GM23338 (cell line): ENCODE measurements around the gene SLC16A11. TPM values are rescaled to one million over a fixed set of nuclear protein-coding genes. Genes with fewer than 3 reads are reported as not detected.
"Not testable (repeated sequence)": the region's sequence is repeated elsewhere in the genome, so short reads cannot be mapped to it uniquely, and the experiment has no call there.

Source experiments
- ATAC-seq: fragments of 200-7000 bp; cut with Tn5 transposase; 3 replicates; pipeline ENCODE4 v1.9.1; 2020
- DNase-seq: peaks from one replicate; pipeline ENCODE4 v3.0.0-alpha.2; 2015; ENCODE audit warnings: low spot score
- H2AFZ ChIP-seq: fragments of 200-600 bp; sonication (generic); 2 replicates; pipeline ENCODE4 v1.8.0; 2016; ENCODE audit warnings: antibody characterized with exemption, mild to moderate bottlenecking, moderate library complexity
- H3F3A ChIP-seq: fragments of 200-600 bp; sonication (generic); replicated peaks from 2 replicates; pipeline ENCODE4 v1.8.0; 2017; ENCODE audit warnings: antibody characterized with exemption, mixed run types, low read depth
- H3K27ac ChIP-seq: fragments of 200-600 bp; sonication (generic); 2 replicates; pipeline ENCODE4 v1.6.1; 2016; ENCODE audit warnings: low read depth
- H3K27me3 ChIP-seq: fragments of 200-600 bp; sonication (generic); 2 replicates; pipeline ENCODE4 v1.8.0; 2016; ENCODE audit warnings: mild to moderate bottlenecking, mixed run types, moderate library complexity; ENCODE audit not compliant: insufficient read depth
- H3K36me3 ChIP-seq: fragments of 200-600 bp; sonication (generic); 2 replicates; pipeline ENCODE4 v1.8.0; 2016; ENCODE audit warnings: mild to moderate bottlenecking; ENCODE audit not compliant: insufficient read depth
- H3K4me1 ChIP-seq: fragments of 200-600 bp; sonication (generic); 2 replicates; pipeline ENCODE4 v1.8.0; 2016; ENCODE audit warnings: mild to moderate bottlenecking, moderate library complexity; ENCODE audit not compliant: insufficient read depth
- H3K4me2 ChIP-seq: fragments of 200-600 bp; sonication (generic); 2 replicates; pipeline ENCODE4 v1.7.1; 2017; ENCODE audit warnings: mixed run types
- H3K4me3 ChIP-seq: fragments of 200-600 bp; sonication (generic); 2 replicates; pipeline ENCODE4 v1.6.1; 2016; ENCODE audit warnings: mixed run types
- H3K79me2 ChIP-seq: fragments of 200-600 bp; sonication (generic); replicated peaks from 2 replicates; pipeline ENCODE4 v1.8.0; 2017; ENCODE audit warnings: mild to moderate bottlenecking; ENCODE audit not compliant: insufficient read depth
- H3K9me2 ChIP-seq: fragments of 200-600 bp; sonication (generic); 2 replicates; pipeline ENCODE4 v1.8.0; 2017; ENCODE audit not compliant: insufficient read depth
- H4K20me1 ChIP-seq: fragments of 200-600 bp; sonication (generic); replicated peaks from 2 replicates; pipeline ENCODE4 v1.8.0; 2017; ENCODE audit warnings: mild to moderate bottlenecking; ENCODE audit not compliant: insufficient read depth
- H3K27ac Mint-ChIP-seq: 2 replicates; pipeline ENCODE4 v1.8.0; 2020; ENCODE audit warnings: inconsistent platforms, mild to moderate bottlenecking, moderate library complexity, mixed read lengths
- H3K27me3 Mint-ChIP-seq: 3 replicates; pipeline ENCODE4 v1.8.0; 2022; ENCODE audit warnings: low read depth, mild to moderate bottlenecking, moderate library complexity, mixed read lengths, inconsistent platforms; ENCODE audit not compliant: insufficient read depth, poor library complexity
- H3K36me3 Mint-ChIP-seq: 3 replicates; pipeline ENCODE4 v1.8.0; 2021; ENCODE audit warnings: low read depth, mild to moderate bottlenecking, inconsistent platforms, moderate library complexity, mixed read lengths
- H3K4me1 Mint-ChIP-seq: 3 replicates; pipeline ENCODE4 v1.8.0; 2020; ENCODE audit warnings: mild to moderate bottlenecking, inconsistent platforms, mixed read lengths
- H3K4me3 Mint-ChIP-seq: 3 replicates; pipeline ENCODE4 v1.8.0; 2021; ENCODE audit warnings: moderate library complexity, mild to moderate bottlenecking, inconsistent platforms, mixed read lengths
- H3K9me3 Mint-ChIP-seq: 3 replicates; pipeline ENCODE4 v1.8.0; 2020; ENCODE audit warnings: moderate library complexity, mild to moderate bottlenecking, inconsistent platforms, mixed read lengths
- CREB1 ChIP-seq: fragments of 250-450 bp; sonication (Bioruptor Pico); IDR thresholded peaks from 2 replicates; pipeline ENCODE4 v1.5.0; 2020; ENCODE audit warnings: low read depth, mild to moderate bottlenecking, moderate library complexity
- CTCF ChIP-seq, 2 experiments: fragments of 200-600 bp in 1 of 2; sonication (generic) in 1 of 2; conservative IDR thresholded peaks; 2 replicates each; pipeline versions ENCODE4 v1.5.1 to v1.6.1; 2016 to 2017; ENCODE audit warnings: antibody characterized with exemption in 2 of 2, low read depth in 2 of 2, mild to moderate bottlenecking in 2 of 2, moderate library complexity in 1 of 2
- ETS1 ChIP-seq: IDR thresholded peaks from 2 replicates; pipeline ENCODE4 v1.6.1; 2016; ENCODE audit warnings: antibody characterized with exemption
- EZH2 ChIP-seq: fragments of 200-600 bp; sonication (generic); IDR thresholded peaks from one replicate; pipeline ENCODE4 v1.8.0; 2017; ENCODE audit warnings: antibody characterized with exemption, mild to moderate bottlenecking, low read depth; ENCODE audit not compliant: unreplicated experiment
- JUNB ChIP-seq: IDR thresholded peaks from one replicate; pipeline ENCODE4 v1.6.1; 2016; ENCODE audit warnings: antibody characterized with exemption; ENCODE audit not compliant: unreplicated experiment
- POLR2AphosphoS5 ChIP-seq: IDR thresholded peaks from 2 replicates; pipeline ENCODE4 v1.6.1; 2016; ENCODE audit warnings: antibody characterized with exemption, low read depth
- REST ChIP-seq: IDR thresholded peaks from one replicate; pipeline ENCODE4 v1.6.1; 2018; ENCODE audit warnings: antibody characterized with exemption; ENCODE audit not compliant: unreplicated experiment
- STAT1 ChIP-seq: IDR thresholded peaks from one replicate; pipeline ENCODE4 v1.6.1; 2016; ENCODE audit warnings: antibody characterized with exemption; ENCODE audit not compliant: unreplicated experiment
- ZNF114 ChIP-seq: fragments of 250-450 bp; sonication (Bioruptor Pico); IDR thresholded peaks from 2 replicates; pipeline ENCODE4 v1.5.0; 2020; ENCODE audit warnings: mild to moderate bottlenecking, moderate library complexity
- ZNF331 ChIP-seq: fragments of 250-450 bp; sonication (Bioruptor Pico); IDR thresholded peaks from 2 replicates; pipeline ENCODE4 v1.5.0; 2020; ENCODE audit warnings: low read depth, mild to moderate bottlenecking, moderate library complexity
- polyA plus RNA-seq: library from polyadenylated mRNA; unstranded; fragments of >200 nt; fragmentation: Nextera tagmentation; extraction: Ambion mirVana; gene quantifications from 2 replicates; pipeline ENCODE4 v1.2.1, GENCODE V29; 2016
- total RNA-seq: library from RNA; depleted of rRNA; stranded (reverse); fragments of >200 nt; shearing (Covaris generic); gene quantifications from 2 replicates; pipeline ENCODE4 v1.2.3, GENCODE V29; 2014

The SLC16A11 gene
- total and polyA plus RNA-seq, 2 experiments from 2014 or later: 0.42 to 0.68 TPM

GRCh38 chr17:7056386-7056785 is 12.5 kb upstream of the SLC16A11 start (continued):
- TF ChIP-seq ETS1 (no peak), REST (no peak), ZNF331 (CRISPR knock-in tag) (no peak), CTCF (conservative IDR thresholded peaks at IDR 0.05; ENCODE audit: low read depth in 2 of 2) (no peak), ZNF114 (CRISPR knock-in tag) (no peak), EZH2 (no peak), STAT1 (no peak), JUNB (no peak), POLR2AphosphoS5 (no peak), CREB1 (CRISPR knock-in tag) (no peak)

GRCh38 chr17:7050583-7050982 is 6.7 kb upstream of the SLC16A11 start:
- not testable (repeated sequence) for H3K36me3 Mint-ChIP-seq, H3K27ac ChIP-seq, H2AFZ ChIP-seq, H3K4me3 Mint-ChIP-seq, H3K27ac Mint-ChIP-seq, H3K4me3 ChIP-seq, H3K36me3 ChIP-seq, ATAC-seq, H3F3A ChIP-seq, H3K9me2 ChIP-seq, H3K4me1 ChIP-seq, H3K4me2 ChIP-seq, H3K9me3 Mint-ChIP-seq, H3K79me2 ChIP-seq, DNase-seq, H4K20me1 ChIP-seq
- Mint-ChIP-seq H3K4me1 (peaks cover 22% of the 10 kb centered on the region), H3K27me3 (peaks cover 16% of the 10 kb centered on the region)
- peaks cover 21% of the 10 kb centered on the region for H3K27me3 ChIP-seq
